ENCODE results near the gene KLHL15.

DNA sequence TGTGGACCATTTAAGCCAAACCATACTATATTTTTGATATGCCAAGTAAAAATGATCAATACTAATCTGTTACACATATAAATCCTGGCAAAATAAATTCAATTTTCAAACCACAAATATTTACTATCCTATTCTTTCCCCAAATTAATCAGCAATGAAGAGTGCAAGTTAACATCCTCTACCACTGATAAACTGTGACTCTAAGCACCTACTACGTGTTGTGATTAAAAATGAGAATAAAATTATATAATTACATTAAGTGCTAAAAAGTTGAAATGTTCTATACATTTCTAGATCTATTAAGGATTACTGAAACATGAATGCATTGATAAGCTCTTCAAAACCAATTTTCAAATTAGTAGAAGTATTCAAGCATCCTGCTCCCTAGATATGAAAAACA is 3.4 kb downstream of the KLHL15 start:
- TF ChIP-seq POLR2AphosphoS5 (IDR thresholded peaks at IDR 0.05; ENCODE audit: low read depth) = no peak
- TF ChIP-seq, protein P1, sequence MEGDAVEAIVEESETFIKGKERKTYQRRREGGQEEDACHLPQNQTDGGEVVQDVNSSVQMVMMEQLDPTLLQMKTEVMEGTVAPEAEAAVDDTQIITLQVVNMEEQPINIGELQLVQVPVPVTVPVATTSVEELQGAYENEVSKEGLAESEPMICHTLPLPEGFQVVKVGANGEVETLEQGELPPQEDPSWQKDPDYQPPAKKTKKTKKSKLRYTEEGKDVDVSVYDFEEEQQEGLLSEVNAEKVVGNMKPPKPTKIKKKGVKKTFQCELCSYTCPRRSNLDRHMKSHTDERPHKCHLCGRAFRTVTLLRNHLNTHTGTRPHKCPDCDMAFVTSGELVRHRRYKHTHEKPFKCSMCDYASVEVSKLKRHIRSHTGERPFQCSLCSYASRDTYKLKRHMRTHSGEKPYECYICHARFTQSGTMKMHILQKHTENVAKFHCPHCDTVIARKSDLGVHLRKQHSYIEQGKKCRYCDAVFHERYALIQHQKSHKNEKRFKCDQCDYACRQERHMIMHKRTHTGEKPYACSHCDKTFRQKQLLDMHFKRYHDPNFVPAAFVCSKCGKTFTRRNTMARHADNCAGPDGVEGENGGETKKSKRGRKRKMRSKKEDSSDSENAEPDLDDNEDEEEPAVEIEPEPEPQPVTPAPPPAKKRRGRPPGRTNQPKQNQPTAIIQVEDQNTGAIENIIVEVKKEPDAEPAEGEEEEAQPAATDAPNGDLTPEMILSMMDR (conservative IDR thresholded peaks at IDR 0.05; ENCODE audit: low read depth in 2 of 2) = no peak
- no peak for TF ChIP-seq EZH2 (IDR thresholded peaks at IDR 0.05; ENCODE audit: low read depth, unreplicated experiment)
- TF ChIP-seq CREB1 (CRISPR knock-in tag; IDR thresholded peaks at IDR 0.05; ENCODE audit: low read depth) = no peak

Measured in GM23338 (cell line).